Uterus (tissue), 4 donors: ENCODE measurements around the gene TXNDC11. TPM values are rescaled to one million over a fixed set of nuclear protein-coding genes. Genes with fewer than 3 reads are reported as not detected.

Source experiments
- DNase-seq, 2 donors: peaks; one replicate each; pipeline ENCODE4 v3.0.0-alpha.2; 2019 to 2020
- H3K27ac ChIP-seq, 2 donors: fragments of 200-600 bp; sonication (generic); 1 replicate in 1 of 2; 2 replicates in 1 of 2; pipeline ENCODE4 v1.5.1; 2016 to 2018
- H3K27me3 ChIP-seq, 2 donors: fragments of 200-600 bp; sonication (generic); one replicate each; pipeline ENCODE4 v1.5.1; 2018 to 2019; ENCODE audit warnings: control low read depth in 1 of 2
- H3K36me3 ChIP-seq, 2 donors: fragments of 200-600 bp; sonication (generic); one replicate each; pipeline ENCODE4 v1.5.1; 2019; ENCODE audit warnings: control low read depth in 1 of 2
- H3K4me1 ChIP-seq, 2 donors: fragments of 200-600 bp; sonication (generic); one replicate each; pipeline ENCODE4 v1.5.1; 2018 to 2019; ENCODE audit warnings: control low read depth in 1 of 2
- H3K4me3 ChIP-seq, 2 donors: fragments of 200-600 bp; sonication (generic); 1 replicate in 1 of 2; 2 replicates in 1 of 2; pipeline ENCODE4 v1.5.1; 2018 to 2019; ENCODE audit warnings: mild to moderate bottlenecking in 1 of 2
- H3K9me3 ChIP-seq, 2 donors: fragments of 200-600 bp; sonication (generic); one replicate each; pipeline ENCODE4 v1.5.1; 2019; ENCODE audit warnings: control low read depth in 1 of 2
- CTCF ChIP-seq, 4 experiments: fragments of 200-600 bp in 2 of 4; fragments of 450-650 bp in 2 of 4; sonication (generic) in 2 of 4; IDR thresholded peaks; one replicate each; pipeline ENCODE4 v1.5.1; 2016 to 2019; ENCODE audit warnings: antibody characterized with exemption in 4 of 4, mild to moderate bottlenecking in 2 of 4, moderate library complexity in 1 of 4
- POLR2A ChIP-seq, 2 donors: fragments of 450-650 bp; IDR thresholded peaks; one replicate each; pipeline ENCODE4 v1.6.1; 2016; ENCODE audit warnings: antibody characterized with exemption in 2 of 2, mild to moderate bottlenecking in 1 of 2, moderate library complexity in 1 of 2
- intact Hi-C: fragments of 100-400 bp; cut with DNase I; formaldehyde crosslinking; loops from one replicate; pipeline ENCODE4 v1.15.1; 2023; ENCODE audit warnings: low total_unique reads
- total RNA-seq, 4 donors: library from RNA; depleted of rRNA in 3 of 4; stranded (reverse); fragments of >200 nt in 3 of 4; gene quantifications; one replicate each; pipeline versions ENCODE4 v1.1.0 to v1.2.4, GENCODE V29; 2014 to 2023
- donor health status: DM: yes; HTN: yes; CAD: no.

The TXNDC11 gene
- total RNA-seq, 4 donors from 2014 or later: 6.1 to 52.0 (median 40.0) TPM

- Histone ChIP-seq H3K27me3 (no peaks in the 10 kb centered on the region), H3K36me3 (no peaks in the 10 kb centered on the region), H3K4me3 (no peak overlapping the region), H3K4me1 (no peaks in the 10 kb centered on the region), H3K9me3 (no peaks in the 10 kb centered on the region), H3K27ac (no peak overlapping the region)
- DNase-seq: no peak
- intact Hi-C loops: no loop called here
- no peak for TF ChIP-seq CTCF (IDR thresholded peaks at IDR 0.05)
- no peak for TF ChIP-seq POLR2A (IDR thresholded peaks at IDR 0.05)
Measured at GRCh38 chr16:11756248-11756647, 13.6 kb upstream of the TXNDC11 start.

- Histone ChIP-seq H3K9me3 (no peaks in the 10 kb centered on the region), H3K4me3 (no peak overlapping the region), H3K4me1 (no peaks in the 10 kb centered on the region), H3K27ac (no peak overlapping the region), H3K36me3 (no peaks in the 10 kb centered on the region), H3K27me3 (no peaks in the 10 kb centered on the region)
- no peak for DNase-seq
- no peak for TF ChIP-seq CTCF (IDR thresholded peaks at IDR 0.05)
- no peak for TF ChIP-seq POLR2A (IDR thresholded peaks at IDR 0.05)
- intact Hi-C loops: no loop called here
Measured at GRCh38 chr16:11755022-11755760, 12.5 kb upstream of the TXNDC11 start.

GRCh38 chr16:11752856-11753255 lies 10.2 kb upstream of the TXNDC11 start:
- no peak overlapping the region for H3K4me3 ChIP-seq
- TF ChIP-seq CTCF (IDR thresholded peaks at IDR 0.05) (no peak), POLR2A (IDR thresholded peaks at IDR 0.05) (no peak)
- H3K27ac ChIP-seq: no peak overlapping the region
- H3K4me1 ChIP-seq: no peaks in the 10 kb centered on the region
- H3K9me3 ChIP-seq: no peaks in the 10 kb centered on the region
- no peaks in the 10 kb centered on the region for H3K36me3 ChIP-seq
- no peaks in the 10 kb centered on the region for H3K27me3 ChIP-seq
- intact Hi-C loops: no loop called here
- DNase-seq: no peak

GRCh38 chr16:11750056-11750455 lies 7.4 kb upstream of the TXNDC11 start:
- Histone ChIP-seq H3K9me3 (no peaks in the 10 kb centered on the region), H3K27ac (no peak overlapping the region), H3K36me3 (no peaks in the 10 kb centered on the region), H3K4me3 (no peak overlapping the region), H3K4me1 (no peaks in the 10 kb centered on the region), H3K27me3 (no peaks in the 10 kb centered on the region)
- no peak for DNase-seq
- intact Hi-C loops: no loop called here
- no peak for TF ChIP-seq POLR2A (IDR thresholded peaks at IDR 0.05)
- no peak for TF ChIP-seq CTCF (IDR thresholded peaks at IDR 0.05)

GRCh38 chr16:11748404-11749254 lies 6.0 kb upstream of the TXNDC11 start:
- H3K4me3 ChIP-seq: no peak overlapping the region
- H3K27ac ChIP-seq: no peak overlapping the region
- DNase-seq: no peak
- intact Hi-C loops: no loop called here
- TF ChIP-seq CTCF (IDR thresholded peaks at IDR 0.05) (no peak), POLR2A (IDR thresholded peaks at IDR 0.05) (no peak)
- no peaks in the 10 kb centered on the region for H3K9me3 ChIP-seq
- H3K27me3 ChIP-seq: no peaks in the 10 kb centered on the region
- no peaks in the 10 kb centered on the region for H3K4me1 ChIP-seq
- no peaks in the 10 kb centered on the region for H3K36me3 ChIP-seq
